Esophagus squamous epithelium (tissue), 5 donors: ENCODE data around the gene DDX20. TPM values are rescaled to one million over a fixed set of nuclear protein-coding genes. Genes with fewer than 3 reads are reported as not detected.

Experiments
- DNase-seq: peaks from one replicate; lab custom pipeline; 2025; lab: John Stamatoyannopoulos, UW
- H3K27ac ChIP-seq, 4 donors: fragments of 200-600 bp; sonication (generic); one replicate each; pipeline ENCODE4 v1.5.1; 2016 to 2019; ENCODE audit warnings: mild to moderate bottlenecking in 1 of 4
- H3K27me3 ChIP-seq, 4 donors: fragments of 200-600 bp; sonication (generic); 1 replicate in 3 of 4; 2 replicates in 1 of 4; pipeline versions ENCODE4 v1.5.1 to v1.6.0; 2017 to 2021; ENCODE audit warnings: antibody characterized with exemption in 1 of 4
- H3K36me3 ChIP-seq, 3 donors: fragments of 200-600 bp; sonication (generic); one replicate each; pipeline ENCODE4 v1.5.1; 2016 to 2019
- H3K4me1 ChIP-seq, 3 donors: fragments of 200-600 bp; sonication (generic); one replicate each; pipeline ENCODE4 v1.5.1; 2017 to 2019
- H3K4me3 ChIP-seq, 4 donors: fragments of 200-600 bp; sonication (generic); 1 replicate in 3 of 4; 2 replicates in 1 of 4; pipeline ENCODE4 v1.5.1; 2016 to 2019; ENCODE audit warnings: mild to moderate bottlenecking in 2 of 4, moderate library complexity in 1 of 4
- H3K9me3 ChIP-seq, 3 donors: fragments of 200-600 bp; sonication (generic); one replicate each; pipeline ENCODE4 v1.5.1; 2016 to 2019
- CTCF ChIP-seq, 6 experiments: fragments of 450-650 bp in 4 of 6; fragments of 200-600 bp in 2 of 6; sonication (generic) in 2 of 6; IDR thresholded peaks; one replicate each; pipeline ENCODE4 v1.5.1; 2016 to 2019; ENCODE audit warnings: antibody characterized with exemption in 6 of 6, mild to moderate bottlenecking in 4 of 6, moderate library complexity in 4 of 6
- POLR2A ChIP-seq, 4 donors: fragments of 450-650 bp; IDR thresholded peaks; one replicate each; pipeline ENCODE4 v1.6.1; 2017; ENCODE audit warnings: antibody characterized with exemption in 4 of 4, mild to moderate bottlenecking in 4 of 4, moderate library complexity in 3 of 4
- WGBS, 2 donors: methylation state at CpG; one replicate each; pipeline ENCODE4 v1.1.5; 2018; 5-methylcytosine and 5-hydroxymethylcytosine counted together
- intact Hi-C: fragments of 100-400 bp; cut with DNase I; formaldehyde crosslinking; loops from one replicate; pipeline ENCODE4 v1.15.0; 2022
- total RNA-seq, 4 donors: library from RNA; depleted of rRNA; stranded (reverse); fragments of >200 nt; gene quantifications; one replicate each; pipeline ENCODE4 v1.1.0, GENCODE V29; 2016
- donor health status: DM: yes; HTN: yes; CAD: no.

The DDX20 gene
- total RNA-seq, 4 donors from 2014 or later: 7.2 to 23.8 (median 11.5) TPM

DNA sequence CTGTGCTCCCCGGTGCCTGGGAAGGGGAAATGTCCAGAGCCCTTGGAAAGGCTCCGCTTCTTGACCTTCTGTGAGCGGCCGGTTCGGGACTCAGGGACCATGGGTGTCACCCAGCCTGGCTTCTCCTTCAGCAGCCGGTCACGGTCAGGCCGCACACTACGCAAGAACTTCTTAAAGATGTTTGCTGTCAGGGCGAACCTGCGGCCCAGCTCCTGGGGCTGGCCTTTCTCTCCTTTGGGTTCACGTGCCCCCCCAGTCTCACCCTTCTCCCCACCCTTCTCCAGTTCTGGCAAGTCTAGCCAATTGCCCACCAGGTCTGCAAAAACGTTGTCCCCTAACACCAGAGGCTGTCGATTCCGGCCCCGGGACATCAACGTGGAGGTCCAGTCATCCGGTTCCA, 28.6 kb upstream of the DDX20 start:
- Histone ChIP-seq H3K4me3 (no peak overlapping the region), H3K27ac (no peak overlapping the region), H3K9me3 (no peaks in the 10 kb centered on the region), H3K27me3 (no peaks in the 10 kb centered on the region), H3K4me1 (peaks cover 3 to 71% (median 8%) of the 10 kb centered on the region in 3 donors), H3K36me3 (peaks cover 0 to 16% (median 6%) of the 10 kb centered on the region in 3 donors)
- TF ChIP-seq POLR2A (IDR thresholded peaks at IDR 0.05): no peak
- no peak for TF ChIP-seq CTCF (IDR thresholded peaks at IDR 0.05)
- WGBS, 2 donors: 81% methylated on average over 6 of the region's 18 CpGs; no CpG with 5 or more reads in 1 of the 2 donors
- DNase-seq: no peak
- intact Hi-C loops: no loop called here

- Histone ChIP-seq H3K4me3 (no peak overlapping the region), H3K36me3 (peaks cover 0 to 16% (median 6%) of the 10 kb centered on the region in 3 donors), H3K27me3 (no peaks in the 10 kb centered on the region), H3K9me3 (no peaks in the 10 kb centered on the region), H3K4me1 (peaks cover 9 to 71% (median 23%) of the 10 kb centered on the region in 3 donors), H3K27ac (peak overlapping the region in 3 of 4 donors; percentile 10 to 33 (median 23))
- intact Hi-C loops: no loop called here
- no peak for DNase-seq
- TF ChIP-seq CTCF (IDR thresholded peaks at IDR 0.05): no peak
- TF ChIP-seq POLR2A (IDR thresholded peaks at IDR 0.05): no peak
- WGBS, 2 donors: 49 to 62% methylated on average over 4 to 5 of the region's 8 CpGs
These were observed 26.3 kb upstream of the DDX20 start for GRCh38 chr1:111729271-111729921.

- TF ChIP-seq CTCF (IDR thresholded peaks at IDR 0.05) (no peak), POLR2A (IDR thresholded peaks at IDR 0.05) (no peak)
- 74 to 85% methylated on average over 6 of the region's 7 CpGs for WGBS, 2 donors
- Histone ChIP-seq H3K4me3 (no peak overlapping the region), H3K9me3 (no peaks in the 10 kb centered on the region), H3K27me3 (no peaks in the 10 kb centered on the region), H3K4me1 (peaks cover 13 to 70% (median 26%) of the 10 kb centered on the region in 3 donors), H3K36me3 (peaks cover 0 to 16% (median 6%) of the 10 kb centered on the region in 3 donors), H3K27ac (peak overlapping the region in 3 of 4 donors; percentile 9 to 33 (median 23))
- DNase-seq: no peak
- intact Hi-C loops: no loop called here
These were observed 25.6 kb upstream of the DDX20 start for GRCh38 chr1:111729946-111730681.

- Histone ChIP-seq H3K4me3 (no peak overlapping the region), H3K27ac (no peak overlapping the region), H3K9me3 (no peaks in the 10 kb centered on the region), H3K36me3 (peaks cover 0 to 17% (median 6%) of the 10 kb centered on the region in 3 donors), H3K4me1 (peaks cover 13 to 69% (median 26%) of the 10 kb centered on the region in 3 donors), H3K27me3 (no peaks in the 10 kb centered on the region)
- DNase-seq: no peak
- intact Hi-C loops: no loop called here
- 41 to 77% methylated on average over 3 to 4 of the region's 4 CpGs for WGBS, 2 donors
- TF ChIP-seq CTCF (IDR thresholded peaks at IDR 0.05) (no peak), POLR2A (IDR thresholded peaks at IDR 0.05) (no peak)
These were observed 25.0 kb upstream of the DDX20 start for GRCh38 chr1:111730706-111731105.

DNA sequence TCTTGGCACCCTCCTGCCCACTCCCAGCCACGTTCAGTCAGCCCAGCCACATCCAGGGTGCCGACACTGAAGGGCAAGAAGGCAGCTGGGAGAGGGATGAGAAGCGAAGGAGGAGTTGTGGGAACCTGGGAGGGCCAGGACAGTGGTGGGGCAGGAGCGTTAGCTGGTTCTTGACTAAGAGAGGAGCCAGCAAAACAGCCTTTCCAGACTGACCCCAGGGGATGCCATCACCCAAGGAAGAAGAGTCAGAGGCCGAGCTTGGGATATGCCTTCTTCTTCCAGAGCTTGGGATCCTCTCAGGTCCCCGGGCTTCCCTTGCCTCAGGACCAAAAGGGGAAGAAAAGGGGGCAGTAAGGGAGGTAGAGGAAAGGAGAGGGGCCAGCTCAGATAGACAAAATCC, 23.7 kb upstream of the DDX20 start:
- TF ChIP-seq POLR2A (IDR thresholded peaks at IDR 0.05): no peak
- intact Hi-C loops: no loop called here
- 86 to 87% methylated on average over 2 to 5 of the region's 6 CpGs for WGBS, 2 donors
- Histone ChIP-seq H3K27ac (peak overlapping the region in 3 of 4 donors; percentile 32 to 90 (median 78)), H3K36me3 (peaks cover 0 to 13% (median 2%) of the 10 kb centered on the region in 3 donors), H3K27me3 (no peaks in the 10 kb centered on the region), H3K9me3 (no peaks in the 10 kb centered on the region), H3K4me1 (peaks cover 13 to 77% (median 37%) of the 10 kb centered on the region in 3 donors), H3K4me3 (no peak overlapping the region)
- no peak for DNase-seq
